OCI-LY1 (cell line): Measurements from ENCODE around the gene GDPD1.

ENCODE experiments used
- H2AFZ ChIP-seq: fragments of 200-600 bp; sonication (generic), shearing (Covaris generic); 2 replicates; pipeline ENCODE4 v1.6.0; 2014; ENCODE audit warnings: antibody characterized with exemption, mild to moderate bottlenecking, low read length
- H3F3A ChIP-seq: fragments of 200-600 bp; sonication (generic), shearing (Covaris generic); 2 replicates; pipeline ENCODE4 v1.6.0; 2014; ENCODE audit warnings: mild to moderate bottlenecking, antibody characterized with exemption, low read length, moderate library complexity; ENCODE audit not compliant: insufficient read depth
- H3K27ac ChIP-seq: fragments of 200-600 bp; sonication (generic); 2 replicates; pipeline ENCODE4 v1.5.1; 2014; ENCODE audit warnings: low read length, mixed run types, mild to moderate bottlenecking, low read depth; ENCODE audit not compliant: poor library complexity, severe bottlenecking
- H3K27me3 ChIP-seq: fragments of 200-600 bp; sonication (generic); 2 replicates; pipeline ENCODE4 v1.6.0; 2014; ENCODE audit warnings: antibody characterized with exemption, mild to moderate bottlenecking, low read length, moderate library complexity; ENCODE audit not compliant: insufficient read depth
- H3K36me3 ChIP-seq: fragments of 200-600 bp; sonication (generic); 2 replicates; pipeline ENCODE4 v1.6.1; 2014; ENCODE audit warnings: mild to moderate bottlenecking, antibody characterized with exemption, low read length, moderate library complexity, mixed read lengths; ENCODE audit not compliant: insufficient read depth
- H3K4me1 ChIP-seq: fragments of 200-600 bp; sonication (generic); 2 replicates; pipeline ENCODE4 v1.5.1; 2014; ENCODE audit warnings: mild to moderate bottlenecking, low read length, moderate library complexity; ENCODE audit not compliant: insufficient read depth, severe bottlenecking
- H3K4me2 ChIP-seq: fragments of 200-600 bp; sonication (generic), shearing (Covaris generic); 2 replicates; pipeline ENCODE4 v1.6.1; 2014; ENCODE audit warnings: low read length
- H3K4me3 ChIP-seq: fragments of 200-600 bp; sonication (generic); 2 replicates; pipeline ENCODE4 v1.5.1; 2014; ENCODE audit warnings: low read length, low read depth, mild to moderate bottlenecking, mixed read lengths; ENCODE audit not compliant: poor library complexity, severe bottlenecking
- H3K79me2 ChIP-seq: fragments of 200-600 bp; shearing (Covaris generic); 2 replicates; pipeline ENCODE4 v1.6.1; 2016; ENCODE audit warnings: mixed run types, low read length, mixed read lengths; ENCODE audit not compliant: insufficient read depth
- H3K9ac ChIP-seq: fragments of 200-600 bp; sonication (generic), shearing (Covaris generic); 2 replicates; pipeline ENCODE4 v1.6.1; 2014; ENCODE audit warnings: mild to moderate bottlenecking, low read length, mixed read lengths
- H3K9me2 ChIP-seq: fragments of 200-600 bp; sonication (generic), shearing (Covaris generic); 2 replicates; pipeline ENCODE4 v1.6.1; 2014; ENCODE audit warnings: low read depth, mild to moderate bottlenecking, low read length, mixed read lengths
- H3K9me3 ChIP-seq: fragments of 200-600 bp; shearing (Covaris generic); 2 replicates; pipeline ENCODE4 v1.6.1; 2014; ENCODE audit warnings: low read length, mixed read lengths
- H4K20me1 ChIP-seq: fragments of 200-600 bp; sonication (generic), shearing (Covaris generic); 2 replicates; pipeline ENCODE4 v1.6.0; 2016; ENCODE audit warnings: mild to moderate bottlenecking, low read length; ENCODE audit not compliant: insufficient read depth
- CTCF ChIP-seq: fragments of 200-600 bp; sonication (generic), shearing (Covaris generic); IDR thresholded peaks from 2 replicates; pipeline ENCODE4 v1.5.1; 2017; ENCODE audit warnings: mild to moderate bottlenecking, antibody characterized with exemption, low read length, moderate library complexity, mixed read lengths
- EZH2 ChIP-seq: fragments of 200-600 bp; sonication (generic), shearing (Covaris generic); IDR thresholded peaks from 2 replicates; pipeline ENCODE4 v1.8.0; 2017; ENCODE audit warnings: borderline replicate concordance, mixed run types, mild to moderate bottlenecking, antibody characterized with exemption, low read length, moderate library complexity, mixed read lengths

GDPD1 gene

GRCh38 chr17:59257101-59257500 lies 36.8 kb downstream of the GDPD1 start:
- no peaks in the 10 kb centered on the region for H4K20me1 ChIP-seq
- no peaks in the 10 kb centered on the region for H3K79me2 ChIP-seq
- no peaks in the 10 kb centered on the region for H3F3A ChIP-seq
- no peaks in the 10 kb centered on the region for H3K9me2 ChIP-seq
- no peaks in the 10 kb centered on the region for H3K4me1 ChIP-seq
- H3K36me3 ChIP-seq, result no peaks in the 10 kb centered on the region
- no peaks in the 10 kb centered on the region for H3K9me3 ChIP-seq
- TF ChIP-seq CTCF, result no peak
- no peak for TF ChIP-seq EZH2
- no peak overlapping the region for H2AFZ ChIP-seq
- no peak overlapping the region for H3K4me3 ChIP-seq
- no peak overlapping the region for H3K9ac ChIP-seq
- no peak overlapping the region for H3K27ac ChIP-seq
- no peaks in the 10 kb centered on the region for H3K27me3 ChIP-seq
- H3K4me2 ChIP-seq, result no peak overlapping the region

GRCh38 chr17:59260722-59261121 lies 40.4 kb downstream of the GDPD1 start:
- Histone ChIP-seq H3K4me1 (no peaks in the 10 kb centered on the region), H3K9ac (no peak overlapping the region), H4K20me1 (no peaks in the 10 kb centered on the region), H3K27me3 (no peaks in the 10 kb centered on the region), H3K9me3 (no peaks in the 10 kb centered on the region), H3K36me3 (no peaks in the 10 kb centered on the region), H3K4me2 (no peak overlapping the region), H3K9me2 (no peaks in the 10 kb centered on the region), H3K4me3 (no peak overlapping the region), H3F3A (no peaks in the 10 kb centered on the region), H2AFZ (no peak overlapping the region), H3K27ac (no peak overlapping the region), H3K79me2 (no peaks in the 10 kb centered on the region)
- TF ChIP-seq CTCF, result no peak
- TF ChIP-seq EZH2, result no peak

- H4K20me1 ChIP-seq, result no peaks in the 10 kb centered on the region
- H3K9ac ChIP-seq, result no peak overlapping the region
- H3K4me3 ChIP-seq, result no peak overlapping the region
- no peak overlapping the region for H3K27ac ChIP-seq
- TF ChIP-seq CTCF (no peak), EZH2 (no peak)
- H3F3A ChIP-seq, result no peaks in the 10 kb centered on the region
- H3K79me2 ChIP-seq, result no peaks in the 10 kb centered on the region
- H3K27me3 ChIP-seq, result no peaks in the 10 kb centered on the region
- no peaks in the 10 kb centered on the region for H3K9me2 ChIP-seq
- H3K9me3 ChIP-seq, result no peaks in the 10 kb centered on the region
- H3K36me3 ChIP-seq, result no peaks in the 10 kb centered on the region
- H3K4me1 ChIP-seq, result no peaks in the 10 kb centered on the region
- no peak overlapping the region for H3K4me2 ChIP-seq
- no peak overlapping the region for H2AFZ ChIP-seq
Measured at GRCh38 chr17:59266745-59267144, 46.4 kb downstream of the GDPD1 start.
